Measurements from ENCODE around the gene CDH11.

The CDH11 gene

DNA sequence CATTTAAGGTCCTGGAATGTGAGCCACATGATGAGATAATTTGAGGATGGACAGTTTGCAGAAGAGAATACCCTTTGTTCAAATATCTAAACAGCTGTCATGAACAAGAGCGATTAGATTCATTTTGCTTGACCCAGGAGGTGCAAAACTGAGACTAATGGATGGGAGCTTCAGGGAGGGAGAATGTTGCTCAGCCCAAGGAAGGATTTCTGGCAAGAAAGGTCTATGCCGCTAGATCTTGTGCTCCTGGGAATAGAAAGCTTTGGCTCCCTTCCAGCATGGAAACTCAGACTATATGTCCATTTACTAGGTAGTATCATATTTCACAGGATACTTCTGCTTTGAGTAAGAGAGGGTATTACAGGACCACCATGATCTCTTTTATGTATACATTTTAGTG is 14.8 kb upstream of the CDH11 start:
- H3K27me3 ChIP-seq (ENCODE audit: insufficient read depth, low read depth, severe bottlenecking) = no peaks in the 10 kb centered on the region
- TF ChIP-seq, protein P1, sequence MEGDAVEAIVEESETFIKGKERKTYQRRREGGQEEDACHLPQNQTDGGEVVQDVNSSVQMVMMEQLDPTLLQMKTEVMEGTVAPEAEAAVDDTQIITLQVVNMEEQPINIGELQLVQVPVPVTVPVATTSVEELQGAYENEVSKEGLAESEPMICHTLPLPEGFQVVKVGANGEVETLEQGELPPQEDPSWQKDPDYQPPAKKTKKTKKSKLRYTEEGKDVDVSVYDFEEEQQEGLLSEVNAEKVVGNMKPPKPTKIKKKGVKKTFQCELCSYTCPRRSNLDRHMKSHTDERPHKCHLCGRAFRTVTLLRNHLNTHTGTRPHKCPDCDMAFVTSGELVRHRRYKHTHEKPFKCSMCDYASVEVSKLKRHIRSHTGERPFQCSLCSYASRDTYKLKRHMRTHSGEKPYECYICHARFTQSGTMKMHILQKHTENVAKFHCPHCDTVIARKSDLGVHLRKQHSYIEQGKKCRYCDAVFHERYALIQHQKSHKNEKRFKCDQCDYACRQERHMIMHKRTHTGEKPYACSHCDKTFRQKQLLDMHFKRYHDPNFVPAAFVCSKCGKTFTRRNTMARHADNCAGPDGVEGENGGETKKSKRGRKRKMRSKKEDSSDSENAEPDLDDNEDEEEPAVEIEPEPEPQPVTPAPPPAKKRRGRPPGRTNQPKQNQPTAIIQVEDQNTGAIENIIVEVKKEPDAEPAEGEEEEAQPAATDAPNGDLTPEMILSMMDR (IDR thresholded peaks at IDR 0.05; ENCODE audit: low read depth, low read length) = no peak
- no peak for DNase-seq
- no peak overlapping the region for H3K27ac ChIP-seq
- H3K36me3 ChIP-seq = no peaks in the 10 kb centered on the region
- H3K9me3 ChIP-seq (ENCODE audit: severe bottlenecking) = no peaks in the 10 kb centered on the region
- no peak overlapping the region for H3K4me3 ChIP-seq (ENCODE audit: low read depth, low read length)

DNA sequence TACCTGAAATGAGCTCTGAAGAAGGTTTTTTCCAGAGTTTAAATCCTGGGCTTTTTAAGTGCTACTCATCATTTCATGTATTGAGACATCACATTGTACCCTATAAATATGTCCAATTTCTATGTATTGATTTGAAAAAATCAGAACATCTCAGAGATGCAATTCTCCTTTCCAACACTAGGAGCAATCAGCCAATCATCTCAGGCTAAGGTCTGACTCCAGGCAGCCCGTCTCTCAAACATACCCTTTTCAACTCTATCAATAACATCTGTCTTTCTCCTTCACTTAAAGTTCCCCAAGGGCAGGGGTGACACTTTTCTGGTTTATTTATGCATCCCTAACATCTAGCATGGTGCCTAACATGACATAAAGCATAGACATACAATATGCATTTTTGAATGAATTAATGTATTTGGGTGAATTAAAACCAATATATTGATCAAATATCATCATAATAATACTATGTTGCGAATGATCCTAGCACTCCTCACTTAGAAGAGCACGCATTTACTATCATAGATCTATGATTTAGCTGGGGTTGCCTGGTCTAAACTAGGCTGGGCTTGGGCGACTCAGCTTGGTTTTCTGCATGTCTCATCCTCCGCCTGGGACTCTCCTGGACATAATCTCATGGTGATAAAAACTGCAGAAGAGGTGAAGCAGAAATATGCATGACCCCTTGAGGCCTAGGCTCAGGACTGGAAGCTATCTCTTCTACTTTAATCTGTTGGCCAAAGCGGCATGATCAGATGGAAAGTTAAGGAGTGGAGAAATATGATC is 5.2 kb upstream of the CDH11 start:
- Histone ChIP-seq H3K27ac (no peak overlapping the region), H3K4me3 (ENCODE audit: low read depth, low read length) (no peak overlapping the region), H3K9me3 (ENCODE audit: severe bottlenecking) (no peaks in the 10 kb centered on the region), H3K27me3 (ENCODE audit: insufficient read depth, low read depth, severe bottlenecking) (peaks cover 19% of the 10 kb centered on the region), H3K36me3 (no peaks in the 10 kb centered on the region)
- no peak for DNase-seq
- TF ChIP-seq, protein P1 (IDR thresholded peaks at IDR 0.05; ENCODE audit: low read depth, low read length) = peak; percentile 27; the same call in 1 of the 2 replicates

DNA sequence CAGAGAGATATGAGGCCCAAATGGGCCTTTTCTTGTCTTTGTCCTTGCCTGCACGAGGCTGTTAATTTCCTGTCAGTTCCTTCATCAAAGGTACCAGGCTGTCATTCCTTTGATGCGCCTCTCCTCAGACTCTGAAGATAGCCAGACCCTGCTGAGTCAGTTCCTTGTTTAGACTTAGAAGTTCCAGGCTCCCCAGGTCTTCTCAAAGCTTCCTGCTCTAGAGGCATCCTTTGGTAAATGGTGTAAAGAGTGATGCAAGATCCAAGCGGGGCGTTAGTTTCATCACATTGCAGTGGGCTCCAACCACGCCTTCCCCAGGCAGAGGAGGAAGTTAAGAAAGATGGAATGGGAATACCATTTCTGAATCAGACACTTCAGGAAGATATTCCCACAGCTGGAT is 4.0 kb upstream of the CDH11 start:
- Histone ChIP-seq H3K36me3 (no peaks in the 10 kb centered on the region), H3K27ac (no peak overlapping the region), H3K4me3 (ENCODE audit: low read depth, low read length) (no peak overlapping the region), H3K27me3 (ENCODE audit: insufficient read depth, low read depth, severe bottlenecking) (peaks cover 25% of the 10 kb centered on the region), H3K9me3 (ENCODE audit: severe bottlenecking) (no peaks in the 10 kb centered on the region)
- no peak for DNase-seq
- TF ChIP-seq, protein P1 (IDR thresholded peaks at IDR 0.05; ENCODE audit: low read depth, low read length) = no peak

DNA sequence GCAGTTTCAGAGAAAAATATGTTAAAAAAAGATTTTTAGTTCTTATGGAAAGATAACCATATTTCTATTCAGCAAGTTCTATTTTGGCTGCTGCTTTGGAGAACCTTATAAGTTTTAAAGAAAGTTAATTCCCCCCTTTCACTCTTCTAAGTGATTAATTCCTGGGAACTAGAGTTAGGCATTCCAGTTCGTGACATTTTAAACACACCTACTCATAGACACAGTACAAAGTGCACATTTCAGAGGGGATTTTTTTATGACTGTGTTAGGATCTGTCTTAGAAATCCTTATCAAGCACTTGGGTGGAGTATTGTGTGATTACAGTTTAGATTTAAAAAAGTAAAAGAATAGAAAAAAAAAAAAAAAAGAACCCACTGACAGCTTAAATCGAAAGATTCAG is 3.5 kb upstream of the CDH11 start:
- TF ChIP-seq, protein P1 (IDR thresholded peaks at IDR 0.05; ENCODE audit: low read depth, low read length) = no peak
- no peak overlapping the region for H3K27ac ChIP-seq
- no peak overlapping the region for H3K4me3 ChIP-seq (ENCODE audit: low read depth, low read length)
- peaks cover 30% of the 10 kb centered on the region for H3K27me3 ChIP-seq (ENCODE audit: insufficient read depth, low read depth, severe bottlenecking)
- H3K36me3 ChIP-seq = no peaks in the 10 kb centered on the region
- no peak for DNase-seq
- no peaks in the 10 kb centered on the region for H3K9me3 ChIP-seq (ENCODE audit: severe bottlenecking)

DNA sequence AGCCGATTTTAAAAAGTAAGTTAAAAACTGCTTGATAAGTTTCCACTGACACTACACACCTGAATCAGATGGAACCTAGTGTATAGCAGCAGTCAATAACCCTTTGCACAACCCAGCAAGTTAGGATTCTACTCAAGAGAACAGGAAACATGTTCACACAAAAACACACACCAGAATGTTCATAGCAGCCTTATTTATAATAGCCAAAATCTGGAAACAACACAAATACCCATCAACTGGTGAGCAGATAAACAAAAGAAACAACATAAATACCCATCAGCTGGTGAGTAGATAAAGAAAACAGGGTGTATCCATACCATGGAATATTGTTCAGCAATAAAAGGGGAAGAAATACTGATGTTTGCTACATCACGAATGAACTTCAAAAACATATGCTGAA is 2.7 kb upstream of the CDH11 start:
- H3K27me3 ChIP-seq (ENCODE audit: insufficient read depth, low read depth, severe bottlenecking) = peaks cover 34% of the 10 kb centered on the region
- H3K4me3 ChIP-seq (ENCODE audit: low read depth, low read length) = no peak overlapping the region
- H3K27ac ChIP-seq = no peak overlapping the region

More for the DNA sequence above, 2.7 kb upstream of the CDH11 start:
- Histone ChIP-seq H3K36me3 (no peaks in the 10 kb centered on the region), H3K9me3 (ENCODE audit: severe bottlenecking) (no peaks in the 10 kb centered on the region)
- TF ChIP-seq, protein P1 (IDR thresholded peaks at IDR 0.05; ENCODE audit: low read depth, low read length) = no peak
- DNase-seq = no peak

All from WERI-Rb-1 (cell line).